Natural killer cell (primary cell): ENCODE data around the gene PPP2R3C. TPM values are rescaled to one million over a fixed set of nuclear protein-coding genes. Genes with fewer than 3 reads are reported as not detected.
"Not testable (repeated sequence)": the region's sequence is repeated elsewhere in the genome, so short reads cannot be mapped to it uniquely, and the experiment has no call there.

Source experiments
- ATAC-seq, 3 donors: fragments of 150-1000 bp in 2 of 3; fragments of 200-7000 bp in 1 of 3; cut with Tn5 transposase; 1 replicate in 1 of 3; 2 replicates in 2 of 3; pipeline ENCODE4 v1.10.0; 2021; ENCODE audit warnings: mild to moderate bottlenecking in 2 of 3, moderate library complexity in 2 of 3
- DNase-seq, 2 donors: peaks; one replicate each; pipeline versions ENCODE4 v3.0.0 to v3.0.0-alpha.2; 2013 to 2021; ENCODE audit warnings: mixed read lengths in 1 of 2
- H3K27ac ChIP-seq: one replicate; pipeline ENCODE4 v1.5.1; 2013; ENCODE audit warnings: mild to moderate bottlenecking, low read length
- H3K27me3 ChIP-seq: one replicate; pipeline ENCODE4 v1.6.1; 2013; ENCODE audit warnings: low read length; ENCODE audit not compliant: control insufficient read depth, insufficient read depth
- H3K36me3 ChIP-seq: one replicate; pipeline ENCODE4 v1.6.1; 2013; ENCODE audit warnings: low read length; ENCODE audit not compliant: control insufficient read depth, insufficient read depth
- H3K4me1 ChIP-seq: one replicate; pipeline ENCODE4 v1.6.1; 2013; ENCODE audit warnings: low read length; ENCODE audit not compliant: control insufficient read depth, insufficient read depth
- H3K4me3 ChIP-seq: one replicate; pipeline ENCODE4 v1.5.1; 2013; ENCODE audit warnings: low read length
- H3K9me3 ChIP-seq: one replicate; pipeline ENCODE4 v1.6.1; 2013; ENCODE audit warnings: low read length; ENCODE audit not compliant: control insufficient read depth, insufficient read depth
- H3K27ac Mint-ChIP-seq, 2 donors: one replicate each; pipeline ENCODE4 v1.8.0; 2022; ENCODE audit warnings: mild to moderate bottlenecking in 2 of 2, mixed read lengths in 2 of 2, moderate library complexity in 1 of 2
- H3K27me3 Mint-ChIP-seq, 2 donors: one replicate each; pipeline ENCODE4 v1.8.0; 2022; ENCODE audit warnings: low read depth in 2 of 2, mixed read lengths in 2 of 2
- H3K36me3 Mint-ChIP-seq: one replicate; pipeline ENCODE4 v1.8.0; 2022; ENCODE audit warnings: mixed read lengths
- H3K4me1 Mint-ChIP-seq, 2 donors: one replicate each; pipeline ENCODE4 v1.8.0; 2022; ENCODE audit warnings: mixed read lengths in 2 of 2
- H3K4me3 Mint-ChIP-seq: one replicate; pipeline ENCODE4 v1.8.0; 2022; ENCODE audit warnings: mild to moderate bottlenecking, moderate library complexity, mixed read lengths
- H3K9me3 Mint-ChIP-seq, 2 donors: one replicate each; pipeline ENCODE4 v1.8.0; 2022; ENCODE audit warnings: mixed read lengths in 2 of 2
- WGBS: methylation state at CpG from one replicate; pipeline ENCODE4 v1.1.7; 2013; ENCODE audit warnings: missing lambda C conversion rate; ENCODE audit not compliant: insufficient coverage; 5-methylcytosine and 5-hydroxymethylcytosine counted together
- intact Hi-C: fragments of 100-400 bp; cut with micrococcal nuclease; formaldehyde crosslinking; loops from one replicate; pipeline ENCODE4 v1.14.2; 2022
- total RNA-seq, 4 donors: library from RNA; stranded (reverse); fragments of 120-200 nt in 1 of 4; gene quantifications; one replicate each; pipeline versions ENCODE4 v1.2.3 to v1.2.4, GENCODE V29; 2013 to 2022
- TF ChIP-seq, protein P1 (sequence below): fragments of 200-600 bp; IDR thresholded peaks from one replicate; pipeline ENCODE4 v1.8.0; 2022; ENCODE audit warnings: antibody characterized with exemption

Gene PPP2R3C
- total RNA-seq, 3 donors from 2014 or later (not counting 1 experiment from before 2014, with no cell fraction given), result 41.5 to 49.7 (median 48.3) TPM

DNA sequence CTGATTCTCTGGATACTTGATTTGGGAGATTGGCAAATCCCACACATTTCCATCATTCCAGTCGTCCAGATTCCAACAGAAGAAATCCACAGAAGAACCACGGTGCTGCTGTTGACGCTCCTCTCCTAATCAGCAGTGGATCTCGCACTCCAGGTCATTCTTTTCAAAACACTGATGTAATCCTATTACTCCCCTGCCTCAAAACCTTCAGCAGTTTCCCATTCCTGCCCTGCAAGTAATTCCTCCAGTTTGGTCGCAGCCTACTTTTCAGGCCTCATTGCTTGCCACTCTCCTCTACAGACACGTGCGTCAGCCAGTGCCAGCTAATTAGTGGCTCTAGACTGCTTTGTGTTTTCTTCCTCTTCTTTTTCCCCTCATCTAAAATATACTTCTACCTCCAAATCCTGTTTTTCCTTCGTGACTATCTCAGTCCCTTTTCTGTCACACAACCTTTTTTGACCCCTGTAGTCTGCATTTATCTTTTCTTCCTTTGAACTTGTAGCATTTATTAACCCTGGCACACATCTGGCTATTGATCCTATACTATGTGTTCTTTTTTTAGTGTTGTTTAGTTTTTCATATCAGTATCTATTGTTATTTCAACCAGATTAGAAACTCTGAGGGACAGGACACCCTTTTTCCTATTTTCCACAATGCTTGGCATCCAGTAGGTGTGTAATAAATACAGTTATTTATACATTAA is 37.3 kb upstream of the PPP2R3C start:
- Mint-ChIP-seq H3K9me3 (no peaks in the 10 kb centered on the region), H3K27me3 (no peaks in the 10 kb centered on the region), H3K4me3 (no peak overlapping the region), H3K4me1 (peaks cover 31 to 37% of the 10 kb centered on the region in 2 donors), H3K36me3 (no peaks in the 10 kb centered on the region), H3K27ac (peak overlapping the region in 1 of 2 donors; percentile 3)
- Histone ChIP-seq H3K27me3 (no peaks in the 10 kb centered on the region), H3K9me3 (no peaks in the 10 kb centered on the region), H3K4me3 (no peak overlapping the region), H3K4me1 (peaks cover 4% of the 10 kb centered on the region), H3K27ac (no peak overlapping the region), H3K36me3 (peaks cover 5% of the 10 kb centered on the region)
- no peak for ATAC-seq
- 95% methylated on average over 8 of the region's 8 CpGs for WGBS
- DNase-seq, result no peak
- TF ChIP-seq, protein P1, sequence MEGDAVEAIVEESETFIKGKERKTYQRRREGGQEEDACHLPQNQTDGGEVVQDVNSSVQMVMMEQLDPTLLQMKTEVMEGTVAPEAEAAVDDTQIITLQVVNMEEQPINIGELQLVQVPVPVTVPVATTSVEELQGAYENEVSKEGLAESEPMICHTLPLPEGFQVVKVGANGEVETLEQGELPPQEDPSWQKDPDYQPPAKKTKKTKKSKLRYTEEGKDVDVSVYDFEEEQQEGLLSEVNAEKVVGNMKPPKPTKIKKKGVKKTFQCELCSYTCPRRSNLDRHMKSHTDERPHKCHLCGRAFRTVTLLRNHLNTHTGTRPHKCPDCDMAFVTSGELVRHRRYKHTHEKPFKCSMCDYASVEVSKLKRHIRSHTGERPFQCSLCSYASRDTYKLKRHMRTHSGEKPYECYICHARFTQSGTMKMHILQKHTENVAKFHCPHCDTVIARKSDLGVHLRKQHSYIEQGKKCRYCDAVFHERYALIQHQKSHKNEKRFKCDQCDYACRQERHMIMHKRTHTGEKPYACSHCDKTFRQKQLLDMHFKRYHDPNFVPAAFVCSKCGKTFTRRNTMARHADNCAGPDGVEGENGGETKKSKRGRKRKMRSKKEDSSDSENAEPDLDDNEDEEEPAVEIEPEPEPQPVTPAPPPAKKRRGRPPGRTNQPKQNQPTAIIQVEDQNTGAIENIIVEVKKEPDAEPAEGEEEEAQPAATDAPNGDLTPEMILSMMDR, result no peak
- intact Hi-C loops, result no loop called here

DNA sequence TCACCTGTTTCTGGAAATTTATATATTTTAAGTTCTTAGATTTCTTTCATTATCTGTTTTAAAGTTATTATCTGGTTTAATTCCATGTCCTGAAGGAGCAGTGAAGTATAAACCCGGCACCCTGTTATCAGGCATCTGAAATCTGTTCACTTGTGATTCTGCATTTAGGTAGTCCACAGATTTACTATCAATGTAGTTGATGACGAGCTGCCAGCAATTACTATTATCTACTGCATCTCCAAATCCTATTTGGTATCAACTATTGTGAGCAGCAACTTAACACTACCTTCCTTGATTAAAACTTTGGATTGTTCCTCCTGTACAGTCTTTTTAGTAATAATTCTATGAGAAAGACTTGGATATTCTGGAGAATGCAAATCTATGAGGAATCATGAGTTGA is 36.7 kb upstream of the PPP2R3C start:
- no peaks in the 10 kb centered on the region for H3K27me3 ChIP-seq
- WGBS, result 89% methylated on average over 2 of the region's 2 CpGs
- no peaks in the 10 kb centered on the region for H3K36me3 Mint-ChIP-seq
- H3K27ac Mint-ChIP-seq, result peak overlapping the region; percentile 2 to 3
- peaks cover 35 to 41% of the 10 kb centered on the region in 2 donors for H3K4me1 Mint-ChIP-seq
- no peaks in the 10 kb centered on the region for H3K9me3 Mint-ChIP-seq
- TF ChIP-seq, protein P1, result no peak
- no peak overlapping the region for H3K4me3 ChIP-seq
- no peaks in the 10 kb centered on the region for H3K9me3 ChIP-seq
- H3K27me3 Mint-ChIP-seq, result no peaks in the 10 kb centered on the region
- ATAC-seq (no peak), DNase-seq (no peak)
- H3K36me3 ChIP-seq, result peaks cover 5% of the 10 kb centered on the region
- intact Hi-C loops, result no loop called here
- H3K4me1 ChIP-seq, result peaks cover 4% of the 10 kb centered on the region
- no peak overlapping the region for H3K27ac ChIP-seq
- H3K4me3 Mint-ChIP-seq, result no peak overlapping the region

DNA sequence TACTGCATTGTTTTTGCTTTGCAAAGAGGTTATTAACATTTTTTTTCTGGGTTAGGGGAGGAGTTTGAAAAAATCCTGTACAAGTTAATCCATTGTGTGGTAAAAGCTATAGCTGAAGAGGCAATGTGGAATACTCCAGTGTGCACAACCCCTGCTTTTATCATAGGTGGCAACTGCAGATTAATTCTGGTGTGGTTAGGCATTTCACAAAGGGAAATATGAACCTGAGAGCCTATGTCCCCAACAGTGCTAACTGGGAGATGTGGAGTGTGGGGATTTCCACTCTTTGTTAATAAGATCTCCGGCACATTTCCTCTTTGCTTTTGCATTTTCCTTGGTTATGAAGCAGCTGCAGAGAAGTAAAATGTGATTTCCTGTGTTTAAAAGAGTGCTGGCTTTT is 34.2 kb upstream of the PPP2R3C start:
- Mint-ChIP-seq H3K4me1 (peaks cover 29 to 31% of the 10 kb centered on the region in 2 donors), H3K36me3 (no peaks in the 10 kb centered on the region), H3K27ac (peak overlapping the region; percentile 81), H3K27me3 (no peaks in the 10 kb centered on the region), H3K9me3 (no peaks in the 10 kb centered on the region), H3K4me3 (no peak overlapping the region)
- intact Hi-C loops, result no loop called here
- H3K36me3 ChIP-seq, result peaks cover 7% of the 10 kb centered on the region
- H3K27ac ChIP-seq, result peak overlapping the region; percentile 0
- ATAC-seq (peak; percentile 41 to 69 (median 65)), DNase-seq (peak in 1 of 2 donors; percentile 60)
- no peak overlapping the region for H3K4me3 ChIP-seq
- H3K9me3 ChIP-seq, result no peaks in the 10 kb centered on the region
- no peaks in the 10 kb centered on the region for H3K27me3 ChIP-seq
- 0% methylated on average over 1 of the region's 1 CpG for WGBS
- TF ChIP-seq, protein P1, result no peak
- H3K4me1 ChIP-seq, result peaks cover 4% of the 10 kb centered on the region

DNA sequence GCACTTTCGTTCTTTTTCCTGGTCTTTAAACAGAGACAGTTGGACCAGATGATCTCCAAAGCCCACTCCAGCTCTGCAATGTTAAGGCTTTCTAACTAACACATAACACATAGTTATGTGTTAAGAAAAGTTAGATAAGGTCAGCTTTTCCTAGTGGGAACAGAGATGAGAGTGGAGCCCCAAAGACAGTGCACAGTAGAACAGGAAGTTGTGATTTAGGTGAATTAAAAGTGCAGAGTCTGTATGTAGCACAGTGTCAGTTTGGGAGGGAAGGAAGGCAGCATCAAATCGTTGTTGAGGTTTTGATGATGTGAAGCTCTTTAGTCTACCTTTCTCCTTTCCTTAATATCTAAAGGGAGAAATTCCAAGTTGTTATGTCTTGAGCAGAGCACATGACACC is 32.2 kb upstream of the PPP2R3C start:
- TF ChIP-seq, protein P1, result no peak
- intact Hi-C loops, result no loop called here
- Mint-ChIP-seq H3K27ac (peak overlapping the region; percentile 52 to 74), H3K4me3 (no peak overlapping the region), H3K27me3 (no peaks in the 10 kb centered on the region), H3K36me3 (no peaks in the 10 kb centered on the region), H3K4me1 (peaks cover 20 to 29% of the 10 kb centered on the region in 2 donors), H3K9me3 (no peaks in the 10 kb centered on the region)
- Histone ChIP-seq H3K4me3 (no peak overlapping the region), H3K27ac (no peak overlapping the region), H3K36me3 (peaks cover 5% of the 10 kb centered on the region), H3K27me3 (no peaks in the 10 kb centered on the region), H3K4me1 (peaks cover 4% of the 10 kb centered on the region), H3K9me3 (no peaks in the 10 kb centered on the region)
- ATAC-seq (no peak), DNase-seq (no peak)
- WGBS, result no CpG with 5 or more reads among the region's 2 CpGs

DNA sequence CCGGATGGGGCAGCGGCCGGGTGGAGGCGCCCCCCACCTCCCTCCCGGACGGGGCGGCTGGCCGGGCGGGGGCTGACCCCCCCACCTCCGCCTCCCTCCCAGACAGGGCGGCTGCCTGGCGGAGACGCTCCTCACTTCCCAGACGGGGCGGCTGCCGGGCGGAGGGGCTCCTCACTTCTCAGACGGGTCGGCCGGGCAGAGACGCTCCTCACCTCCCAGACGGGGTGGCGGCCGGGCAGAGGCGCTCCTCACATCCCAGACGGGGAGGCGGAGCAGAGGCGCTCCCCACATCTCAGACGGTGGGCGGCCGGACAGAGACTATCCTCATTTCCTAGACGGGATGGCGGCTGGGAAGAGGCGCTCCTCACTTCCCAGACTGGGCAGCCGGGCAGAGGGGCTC is 30.7 kb upstream of the PPP2R3C start:
- H3K9me3 Mint-ChIP-seq, DNase-seq, H3K27me3 ChIP-seq, H3K9me3 ChIP-seq, ATAC-seq, H3K27ac Mint-ChIP-seq, H3K36me3 Mint-ChIP-seq, H3K4me1 ChIP-seq, H3K4me3 Mint-ChIP-seq, H3K27ac ChIP-seq, intact Hi-C loops, H3K4me3 ChIP-seq, H3K27me3 Mint-ChIP-seq, H3K36me3 ChIP-seq: not testable (repeated sequence)
- 96% methylated on average over 32 of the region's 35 CpGs for WGBS
- peaks cover 24 to 32% of the 10 kb centered on the region in 2 donors for H3K4me1 Mint-ChIP-seq
